Mononuclear cell (primary cell): ENCODE measurements around the gene SNX9. TPM values are rescaled to one million over a fixed set of nuclear protein-coding genes. Genes with fewer than 3 reads are reported as not detected.
"Not testable (repeated sequence)": the region's sequence is repeated elsewhere in the genome, so short reads cannot be mapped to it uniquely, and the experiment has no call there.

Experiments used
- H3K27me3 ChIP-seq: 2 replicates; pipeline ENCODE4 v1.6.0; 2011; ENCODE audit warnings: low read length, control low read depth; ENCODE audit not compliant: insufficient read depth
- H3K4me1 ChIP-seq: 2 replicates; pipeline ENCODE4 v1.5.1; 2011; ENCODE audit warnings: mild to moderate bottlenecking, low read length, control low read depth; ENCODE audit not compliant: insufficient read depth
- H3K4me3 ChIP-seq: 2 replicates; pipeline ENCODE4 v1.5.1; 2011; ENCODE audit warnings: mild to moderate bottlenecking, low read length, moderate library complexity
- H3K9me3 ChIP-seq: 2 replicates; pipeline ENCODE4 v1.5.1; 2011; ENCODE audit warnings: low read depth, mild to moderate bottlenecking, control low read depth, low read length
- total RNA-seq: library from RNA; depleted of rRNA; stranded (reverse); fragments of >200 nt; gene quantifications from one replicate; pipeline ENCODE4 v1.2.3, GENCODE V29; 2012

SNX9 gene
- total RNA-seq, 1 donor = 42.3 TPM

- H3K4me1 ChIP-seq = peaks cover 22% of the 10 kb centered on the region
- no peaks in the 10 kb centered on the region for H3K27me3 ChIP-seq
- H3K4me3 ChIP-seq = no peak overlapping the region
- H3K9me3 ChIP-seq = no peaks in the 10 kb centered on the region
Measured at GRCh38 chr6:157834549-157834948, 11.5 kb downstream of the SNX9 start.

GRCh38 chr6:157838718-157839430 lies 15.8 kb downstream of the SNX9 start:
- peaks cover 17% of the 10 kb centered on the region for H3K4me1 ChIP-seq
- H3K9me3 ChIP-seq = no peaks in the 10 kb centered on the region
- H3K27me3 ChIP-seq = no peaks in the 10 kb centered on the region
- no peak overlapping the region for H3K4me3 ChIP-seq

GRCh38 chr6:157839606-157840005 lies 16.6 kb downstream of the SNX9 start:
- no peaks in the 10 kb centered on the region for H3K9me3 ChIP-seq
- H3K27me3 ChIP-seq = no peaks in the 10 kb centered on the region
- peaks cover 12% of the 10 kb centered on the region for H3K4me1 ChIP-seq
- H3K4me3 ChIP-seq = no peak overlapping the region

GRCh38 chr6:157840261-157840660 lies 17.2 kb downstream of the SNX9 start:
- H3K27me3 ChIP-seq = no peaks in the 10 kb centered on the region
- no peak overlapping the region for H3K4me3 ChIP-seq
- H3K4me1 ChIP-seq = peaks cover 12% of the 10 kb centered on the region
- H3K9me3 ChIP-seq = no peaks in the 10 kb centered on the region

- Histone ChIP-seq H3K4me3 (no peak overlapping the region), H3K27me3 (no peaks in the 10 kb centered on the region), H3K4me1 (peaks cover 13% of the 10 kb centered on the region)
Measured at GRCh38 chr6:157840776-157841175, 17.7 kb downstream of the SNX9 start.

GRCh38 chr6:157841211-157841840 lies 18.3 kb downstream of the SNX9 start:
- Histone ChIP-seq H3K9me3 (no peaks in the 10 kb centered on the region), H3K4me1 (peaks cover 18% of the 10 kb centered on the region), H3K4me3 (no peak overlapping the region), H3K27me3 (no peaks in the 10 kb centered on the region)

More at GRCh38 chr6:157840776-157841175, 17.7 kb downstream of the SNX9 start:
- H3K9me3 ChIP-seq = no peaks in the 10 kb centered on the region

GRCh38 chr6:157842212-157842611 lies 19.2 kb downstream of the SNX9 start:
- Histone ChIP-seq H3K4me1 (peaks cover 26% of the 10 kb centered on the region), H3K27me3 (no peaks in the 10 kb centered on the region), H3K9me3 (no peaks in the 10 kb centered on the region), H3K4me3 (no peak overlapping the region)

- peaks cover 27% of the 10 kb centered on the region for H3K4me1 ChIP-seq
- not testable (repeated sequence) for H3K4me3 ChIP-seq, H3K27me3 ChIP-seq, H3K9me3 ChIP-seq
Measured at GRCh38 chr6:157844196-157844595, 21.1 kb downstream of the SNX9 start.

- Histone ChIP-seq H3K9me3 (no peaks in the 10 kb centered on the region), H3K4me1 (peaks cover 36% of the 10 kb centered on the region), H3K4me3 (no peak overlapping the region), H3K27me3 (no peaks in the 10 kb centered on the region)
Measured at GRCh38 chr6:157845493-157846259, 22.6 kb downstream of the SNX9 start.

- peaks cover 25% of the 10 kb centered on the region for H3K4me1 ChIP-seq
- no peak overlapping the region for H3K4me3 ChIP-seq
- peaks cover 10% of the 10 kb centered on the region for H3K9me3 ChIP-seq
- H3K27me3 ChIP-seq = no peaks in the 10 kb centered on the region
Measured at GRCh38 chr6:157847846-157848245, 24.8 kb downstream of the SNX9 start.

- peaks cover 18% of the 10 kb centered on the region for H3K9me3 ChIP-seq
- H3K27me3 ChIP-seq = no peaks in the 10 kb centered on the region
- no peak overlapping the region for H3K4me3 ChIP-seq
- H3K4me1 ChIP-seq = peaks cover 25% of the 10 kb centered on the region
Measured at GRCh38 chr6:157848693-157849092, 25.6 kb downstream of the SNX9 start.

GRCh38 chr6:157849288-157850017 lies 26.4 kb downstream of the SNX9 start:
- Histone ChIP-seq H3K27me3 (no peaks in the 10 kb centered on the region), H3K4me3 (no peak overlapping the region)

GRCh38 chr6:157850030-157850429 lies 27.0 kb downstream of the SNX9 start:
- H3K4me3 ChIP-seq = no peak overlapping the region
- H3K4me1 ChIP-seq = peaks cover 25% of the 10 kb centered on the region
- peaks cover 24% of the 10 kb centered on the region for H3K9me3 ChIP-seq
- no peaks in the 10 kb centered on the region for H3K27me3 ChIP-seq

More at GRCh38 chr6:157849288-157850017, 26.4 kb downstream of the SNX9 start:
- H3K9me3 ChIP-seq = peaks cover 24% of the 10 kb centered on the region
- H3K4me1 ChIP-seq = peaks cover 25% of the 10 kb centered on the region

- Histone ChIP-seq H3K4me1 (peaks cover 10% of the 10 kb centered on the region), H3K9me3 (peaks cover 24% of the 10 kb centered on the region), H3K4me3 (no peak overlapping the region), H3K27me3 (no peaks in the 10 kb centered on the region)
Measured at GRCh38 chr6:157853018-157853805, 30.2 kb downstream of the SNX9 start.
